RWPE2 (cell line): Measurements from ENCODE around the gene DNAJB11.

ENCODE experiments used
- ATAC-seq: fragments of 200-7000 bp; cut with Tn5 transposase; 3 replicates; pipeline ENCODE4 v1.9.1; 2021; ENCODE audit warnings: low read depth
- DNase-seq: peaks from one replicate; pipeline ENCODE4 v3.0.0-alpha.2; 2020; ENCODE audit warnings: low spot score
- H3K27ac ChIP-seq: fragments of 450-650 bp; 2 replicates; pipeline ENCODE4 v1.5.1; 2017; ENCODE audit warnings: mild to moderate bottlenecking; ENCODE audit not compliant: poor library complexity, severe bottlenecking
- H3K27me3 ChIP-seq: fragments of 250-450 bp; sonication (Bioruptor Pico); 2 replicates; pipeline ENCODE4 v1.5.1; 2021; ENCODE audit warnings: mild to moderate bottlenecking, moderate library complexity; ENCODE audit not compliant: insufficient read depth, poor library complexity, severe bottlenecking
- H3K36me3 ChIP-seq: fragments of 250-450 bp; sonication (Bioruptor Pico); 2 replicates; pipeline ENCODE4 v1.5.1; 2020; ENCODE audit warnings: low read depth, mild to moderate bottlenecking, moderate library complexity
- H3K4me1 ChIP-seq: fragments of 250-450 bp; sonication (Bioruptor Pico); 2 replicates; pipeline ENCODE4 v1.5.1; 2021; ENCODE audit warnings: mild to moderate bottlenecking, moderate library complexity; ENCODE audit not compliant: insufficient read depth, poor library complexity, severe bottlenecking
- H3K4me3 ChIP-seq: fragments of 250-450 bp; sonication (Bioruptor Pico); 2 replicates; pipeline ENCODE4 v1.5.1; 2021; ENCODE audit warnings: mild to moderate bottlenecking, moderate library complexity; ENCODE audit not compliant: severe bottlenecking
- H3K9me3 ChIP-seq: fragments of 250-450 bp; sonication (Bioruptor Pico); 2 replicates; pipeline ENCODE4 v1.5.1; 2021; ENCODE audit warnings: mild to moderate bottlenecking, moderate library complexity; ENCODE audit not compliant: severe bottlenecking
- TF ChIP-seq, protein P1 (sequence below): fragments of 450-650 bp; IDR thresholded peaks from one replicate; pipeline ENCODE4 v1.5.1; 2017; ENCODE audit warnings: mild to moderate bottlenecking, moderate library complexity; ENCODE audit not compliant: poor library complexity, severe bottlenecking

DNAJB11 gene

DNA sequence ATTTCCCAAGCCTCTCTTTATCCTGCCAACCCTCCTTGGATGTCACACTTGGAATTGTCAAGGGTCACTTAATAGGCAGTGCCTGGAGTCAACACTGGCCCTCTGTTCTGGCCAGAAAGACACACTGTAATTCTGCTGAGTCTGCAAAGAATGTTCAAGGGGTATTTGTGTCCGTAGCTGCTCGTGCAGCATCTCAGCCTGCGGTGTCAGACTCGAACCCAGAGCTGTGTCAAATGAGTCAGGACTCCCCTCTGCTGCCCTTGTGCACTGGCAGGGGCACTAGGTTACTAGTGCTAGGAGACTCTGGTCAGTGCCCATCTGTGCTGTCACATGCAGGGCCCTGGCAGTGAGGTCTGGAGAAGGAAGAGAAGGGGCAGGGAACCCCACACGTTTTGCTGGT, 41.5 kb downstream of the DNAJB11 start:
- Histone ChIP-seq H3K36me3 (no peaks in the 10 kb centered on the region), H3K27ac (no peak overlapping the region), H3K9me3 (no peaks in the 10 kb centered on the region), H3K4me3 (no peak overlapping the region), H3K27me3 (no peaks in the 10 kb centered on the region), H3K4me1 (peaks cover 4% of the 10 kb centered on the region)
- DNase-seq = no peak
- TF ChIP-seq, protein P1, sequence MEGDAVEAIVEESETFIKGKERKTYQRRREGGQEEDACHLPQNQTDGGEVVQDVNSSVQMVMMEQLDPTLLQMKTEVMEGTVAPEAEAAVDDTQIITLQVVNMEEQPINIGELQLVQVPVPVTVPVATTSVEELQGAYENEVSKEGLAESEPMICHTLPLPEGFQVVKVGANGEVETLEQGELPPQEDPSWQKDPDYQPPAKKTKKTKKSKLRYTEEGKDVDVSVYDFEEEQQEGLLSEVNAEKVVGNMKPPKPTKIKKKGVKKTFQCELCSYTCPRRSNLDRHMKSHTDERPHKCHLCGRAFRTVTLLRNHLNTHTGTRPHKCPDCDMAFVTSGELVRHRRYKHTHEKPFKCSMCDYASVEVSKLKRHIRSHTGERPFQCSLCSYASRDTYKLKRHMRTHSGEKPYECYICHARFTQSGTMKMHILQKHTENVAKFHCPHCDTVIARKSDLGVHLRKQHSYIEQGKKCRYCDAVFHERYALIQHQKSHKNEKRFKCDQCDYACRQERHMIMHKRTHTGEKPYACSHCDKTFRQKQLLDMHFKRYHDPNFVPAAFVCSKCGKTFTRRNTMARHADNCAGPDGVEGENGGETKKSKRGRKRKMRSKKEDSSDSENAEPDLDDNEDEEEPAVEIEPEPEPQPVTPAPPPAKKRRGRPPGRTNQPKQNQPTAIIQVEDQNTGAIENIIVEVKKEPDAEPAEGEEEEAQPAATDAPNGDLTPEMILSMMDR = no peak
- no peak for ATAC-seq

GRCh38 chr3:186612721-186613636, 42.5 kb downstream of the DNAJB11 start, which contains the start of gene AHSG:
Gene AHSG (plus strand): TSS chr3:186613060. CDS start chr3:186613142, 82 bp downstream.
- Histone ChIP-seq H3K27me3 (no peaks in the 10 kb centered on the region), H3K4me3 (no peak within 1 kb of the TSS), H3K9me3 (no peaks in the 10 kb centered on the region), H3K36me3 (no peaks in the 10 kb centered on the region), H3K4me1 (peaks cover 7% of the 10 kb centered on the region), H3K27ac (no peak within 1 kb of the TSS)
- TF ChIP-seq, protein P1 = no peak
- DNase-seq (no peak), ATAC-seq (no peak)

DNA sequence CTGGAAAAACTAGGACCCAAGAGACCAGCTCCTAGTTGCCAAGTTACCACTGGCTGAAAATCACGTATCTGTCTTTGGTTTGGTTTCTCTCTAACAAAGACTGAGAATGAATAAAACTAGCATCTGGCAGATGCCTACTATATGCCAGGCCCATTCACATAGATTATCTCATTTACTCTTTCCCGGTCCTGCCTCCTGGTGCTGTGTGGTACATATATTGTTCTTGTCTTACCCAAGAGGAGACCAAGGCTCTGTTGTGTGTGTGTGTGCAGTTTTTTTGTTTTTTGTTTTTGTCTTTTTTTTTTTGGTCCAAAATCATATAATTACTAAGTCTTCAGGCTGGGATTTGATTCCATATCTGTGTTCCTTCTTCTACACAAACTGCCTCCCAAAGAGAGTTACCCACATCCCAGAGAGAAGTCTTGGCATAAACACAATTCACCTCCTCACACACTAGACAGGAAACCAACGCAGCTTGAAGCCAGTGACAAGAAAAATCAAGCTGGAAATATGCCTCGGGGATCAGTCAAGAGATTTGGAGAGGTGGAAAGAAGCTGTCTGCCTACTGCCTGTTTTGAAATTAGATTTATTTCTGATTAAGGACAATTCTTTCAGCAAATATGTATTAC, 43.2 kb downstream of the DNAJB11 start:
- H3K36me3 ChIP-seq = no peaks in the 10 kb centered on the region
- H3K9me3 ChIP-seq = no peaks in the 10 kb centered on the region
- H3K27me3 ChIP-seq = no peaks in the 10 kb centered on the region
- peaks cover 7% of the 10 kb centered on the region for H3K4me1 ChIP-seq
- H3K4me3 ChIP-seq = no peak overlapping the region
- DNase-seq (no peak), ATAC-seq (no peak)
- H3K27ac ChIP-seq = no peak overlapping the region
- TF ChIP-seq, protein P1 = no peak

- TF ChIP-seq, protein P1 = no peak
- H3K36me3 ChIP-seq = no peaks in the 10 kb centered on the region
- DNase-seq (no peak), ATAC-seq (no peak)
- H3K4me3 ChIP-seq = no peak overlapping the region
- H3K4me1 ChIP-seq = peaks cover 7% of the 10 kb centered on the region
- H3K9me3 ChIP-seq = no peaks in the 10 kb centered on the region
- H3K27me3 ChIP-seq = no peaks in the 10 kb centered on the region
- no peak overlapping the region for H3K27ac ChIP-seq
Observed at GRCh38 chr3:186614266-186614596, 43.7 kb downstream of the DNAJB11 start.
